ENCODE results near the gene KCTD2. TPM values are rescaled to one million over a fixed set of nuclear protein-coding genes. Genes with fewer than 3 reads are reported as not detected.

Gene KCTD2
- total and polyA plus RNA-seq, 2 of the 13 experiments (the other 11 are each of a cell fraction or from before 2014, with no cell fraction given), result 28.3 to 32.6 TPM

- TF ChIP-seq SNAPC2 (CRISPR knock-in tag; IDR thresholded peaks at IDR 0.05) (0 out of 2 replicates have a peak, but pooled peaks have one; percentile 23), ZSCAN21 (CRISPR knock-in tag; IDR thresholded peaks at IDR 0.05; ENCODE audit: borderline replicate concordance) (no peak), ZNF10 (CRISPR knock-in tag; IDR thresholded peaks at IDR 0.05; ENCODE audit: borderline replicate concordance, low read depth) (no peak), PRPF4 (IDR thresholded peaks at IDR 0.05; ENCODE audit: low read depth, low read length, poor library complexity, severe bottlenecking) (no peak), CBX2 (IDR thresholded peaks at IDR 0.05; ENCODE audit: low read depth, low read length) (no peak), CBX2 (CRISPR knock-in tag; IDR thresholded peaks at IDR 0.05; ENCODE audit: low read depth) (0 out of 2 replicates have a peak, but pooled peaks have one; percentile 54), ZMAT5 (CRISPR knock-in tag; IDR thresholded peaks at IDR 0.05; ENCODE audit: borderline replicate concordance, low read depth) (no peak), TP53 (CRISPR knock-in tag; conservative IDR thresholded peaks at IDR 0.05) (no peak), PCBP2 (optimal IDR thresholded peaks at IDR 0.05; ENCODE audit: low read depth, low read length, poor library complexity, severe bottlenecking) (no peak), SSRP1 (CRISPR knock-in tag; IDR thresholded peaks at IDR 0.05) (0 out of 2 replicates have a peak, but pooled peaks have one; percentile 34), E2F5 (CRISPR knock-in tag; conservative IDR thresholded peaks at IDR 0.05) (no peak), ZNF512 (CRISPR knock-in tag; IDR thresholded peaks at IDR 0.05) (no peak), ZNF260 (CRISPR knock-in tag; IDR thresholded peaks at IDR 0.05; ENCODE audit: borderline replicate concordance, low read depth) (no peak), ONECUT2 (CRISPR knock-in tag; IDR thresholded peaks at IDR 0.05) (no peak), ZNF747 (CRISPR knock-in tag; IDR thresholded peaks at IDR 0.05; ENCODE audit: borderline replicate concordance) (0 out of 2 replicates have a peak, but pooled peaks have one; percentile 17), MXI1 (IDR thresholded peaks at IDR 0.05; ENCODE audit: borderline replicate concordance, low read depth, low read length) (no peak), ZNF337 (CRISPR knock-in tag; IDR thresholded peaks at IDR 0.05; ENCODE audit: borderline replicate concordance, low read depth) (no peak), ZNF343 (CRISPR knock-in tag; IDR thresholded peaks at IDR 0.05) (no peak), KDM5A (IDR thresholded peaks at IDR 0.05; ENCODE audit: borderline replicate concordance, low read length) (no peak), ZNF512B (CRISPR knock-in tag; IDR thresholded peaks at IDR 0.05; ENCODE audit: borderline replicate concordance) (peak; percentile 35), ZBTB25 (CRISPR knock-in tag; IDR thresholded peaks at IDR 0.05) (no peak), TEAD3 (CRISPR knock-in tag; optimal IDR thresholded peaks at IDR 0.05; ENCODE audit: borderline replicate concordance) (no peak), CAMTA2 (CRISPR knock-in tag; IDR thresholded peaks at IDR 0.05; ENCODE audit: borderline replicate concordance) (no peak), PPARG (CRISPR knock-in tag; conservative IDR thresholded peaks at IDR 0.05) (no peak)
Observed at GRCh38 chr17:75013092-75013559, 33.9 kb upstream of the KCTD2 start (continued).

All from HepG2 (cell line).